GM12878 (cell line): Measurements from ENCODE around the gene BCL10. TPM values are rescaled to one million over a fixed set of nuclear protein-coding genes. Genes with fewer than 3 reads are reported as not detected.

ENCODE experiments used
- ATAC-seq: fragments of 200-7000 bp; cut with Tn5 transposase; 3 replicates; pipeline ENCODE4 v1.9.1; 2020; ENCODE audit warnings: mild to moderate bottlenecking, moderate library complexity
- BruUV-seq: library from RNA; stranded (reverse); fragments of 400-500 nt; replicated peaks from 2 replicates; lab custom pipeline; 2021; lab: Mats Ljungman, UMichigan
- CTCF ChIA-PET: fragments of 300-600 bp; sonication (Branson Sonifier 250); formaldehyde crosslinking; extraction: SDS; loops from one replicate; lab custom pipeline; 2021; ENCODE audit warnings: inconsistent platforms; lab: Yijun Ruan, JAX
- POLR2A ChIA-PET: fragments of 350-600 bp; formaldehyde crosslinking; extraction: SDS; loops from one replicate; lab custom pipeline; 2021; ENCODE audit warnings: inconsistent platforms; lab: Charles Lee
- RAD21 ChIA-PET: fragments of 300-600 bp; sonication (Branson Sonifier 250); formaldehyde crosslinking; loops from one replicate; lab custom pipeline; 2023; ENCODE audit warnings: antibody characterized with exemption; ENCODE audit not compliant: unreplicated experiment; lab: Charles Lee
- SMC1A ChIA-PET: fragments of 300-600 bp; sonication (Branson Sonifier 250); formaldehyde crosslinking; loops from one replicate; lab custom pipeline; 2023; ENCODE audit not compliant: unreplicated experiment, uncharacterized antibody; lab: Charles Lee
- DNase-seq: peaks from one replicate; pipeline ENCODE4 v3.0.0-alpha.2; 2011; ENCODE audit warnings: low read depth, low spot score
- FAIRE-seq: peaks from 3 replicates; lab custom pipeline; 2011; peaks lifted over from hg19 to GRCh38; lab: Jason Lieb, UNC
- H2AFZ ChIP-seq: 2 replicates; pipeline ENCODE4 v1.6.0; 2011; ENCODE audit warnings: low read depth, low read length, control low read depth; ENCODE audit not compliant: control insufficient read depth
- H3K27ac ChIP-seq: 2 replicates; pipeline ENCODE4 v1.5.1; 2011; ENCODE audit warnings: control low read depth; ENCODE audit not compliant: control insufficient read depth, insufficient read depth
- H3K27me3 ChIP-seq, 2 experiments: replicated peaks in 1 of 2; 2 replicates each; pipeline versions ENCODE4 v1.6.0 to v1.6.1; 2011; ENCODE audit warnings: low read length in 1 of 2; ENCODE audit not compliant: control insufficient read depth in 2 of 2, insufficient read depth in 2 of 2
- H3K36me3 ChIP-seq, 2 experiments: 2 replicates each; pipeline ENCODE4 v1.5.1; 2011; ENCODE audit warnings: low read length in 1 of 2; ENCODE audit not compliant: control insufficient read depth in 2 of 2, insufficient read depth in 2 of 2
- H3K4me1 ChIP-seq: 2 replicates; pipeline ENCODE4 v1.6.1; 2011; ENCODE audit warnings: mild to moderate bottlenecking, low read length, moderate library complexity, mixed read lengths; ENCODE audit not compliant: control insufficient read depth, insufficient read depth
- H3K4me2 ChIP-seq: 2 replicates; pipeline ENCODE4 v1.6.0; 2011; ENCODE audit warnings: control low read depth; ENCODE audit not compliant: control insufficient read depth, insufficient read depth
- H3K4me3 ChIP-seq: fragments of 200-600 bp; sonication (generic); 2 replicates; pipeline ENCODE4 v1.5.1; 2016
- H3K79me2 ChIP-seq: 2 replicates; pipeline ENCODE4 v1.6.0; 2011; ENCODE audit warnings: low read length; ENCODE audit not compliant: control insufficient read depth, insufficient read depth
- H3K9ac ChIP-seq: 2 replicates; pipeline ENCODE4 v1.8.0; 2011; ENCODE audit warnings: low read length, control low read depth, mixed read lengths; ENCODE audit not compliant: control insufficient read depth, insufficient read depth
- H3K9me3 ChIP-seq: replicated peaks from 3 replicates; pipeline ENCODE4 v1.5.1; 2011; ENCODE audit warnings: mild to moderate bottlenecking, low read length; ENCODE audit not compliant: control insufficient read depth, insufficient read depth
- H4K20me1 ChIP-seq: 2 replicates; pipeline ENCODE4 v1.6.0; 2011; ENCODE audit not compliant: control insufficient read depth, insufficient read depth
- EED ChIP-seq: sonication (generic); IDR thresholded peaks from 2 replicates; pipeline ENCODE4 v1.6.1; 2016; ENCODE audit warnings: antibody characterized with exemption, low read depth
- ELK1 ChIP-seq: IDR thresholded peaks from 2 replicates; pipeline ENCODE4 v1.6.1; 2012; ENCODE audit warnings: low read depth, low read length, improper control_type of control experiment
- IRF4 ChIP-seq: IDR thresholded peaks from 2 replicates; pipeline ENCODE4 v1.6.1; 2011; ENCODE audit warnings: low read depth, low read length
- KLF5 ChIP-seq: fragments of 450-650 bp; IDR thresholded peaks from 2 replicates; pipeline ENCODE4 v1.6.1; 2014; ENCODE audit warnings: mild to moderate bottlenecking; ENCODE audit not compliant: partially characterized antibody
- MEF2B ChIP-seq: fragments of 450-650 bp; IDR thresholded peaks from 2 replicates; pipeline ENCODE4 v1.6.1; 2018; ENCODE audit warnings: mild to moderate bottlenecking, moderate library complexity; ENCODE audit not compliant: partially characterized antibody, poor library complexity, severe bottlenecking
- NR2F1 ChIP-seq: fragments of 450-650 bp; conservative IDR thresholded peaks from 2 replicates; pipeline ENCODE4 v1.6.1; 2017; ENCODE audit warnings: mild to moderate bottlenecking
- PKNOX1 ChIP-seq: fragments of 450-650 bp; IDR thresholded peaks from 2 replicates; pipeline ENCODE4 v1.6.1; 2016; ENCODE audit warnings: mild to moderate bottlenecking
- POLR2AphosphoS5 ChIP-seq: IDR thresholded peaks from 2 replicates; pipeline ENCODE4 v1.6.1; 2011; ENCODE audit warnings: mild to moderate bottlenecking, low read length, inconsistent platforms
- RAD51 ChIP-seq: fragments of 450-650 bp; IDR thresholded peaks from 2 replicates; pipeline ENCODE4 v1.6.1; 2016; ENCODE audit warnings: moderate library complexity, mild to moderate bottlenecking, inconsistent platforms
- RELA ChIP-seq: fragments of 450-650 bp; IDR thresholded peaks from 2 replicates; pipeline ENCODE4 v1.8.0; 2014; ENCODE audit warnings: borderline replicate concordance; ENCODE audit not compliant: partially characterized antibody
- SIN3A ChIP-seq: IDR thresholded peaks from 2 replicates; pipeline ENCODE4 v1.6.1; 2012; ENCODE audit warnings: low read depth, low read length, improper control_type of control experiment
- SMAD1 ChIP-seq: fragments of 450-650 bp; IDR thresholded peaks from 2 replicates; pipeline ENCODE4 v1.6.1; 2018; ENCODE audit warnings: mild to moderate bottlenecking, low read depth; ENCODE audit not compliant: partially characterized antibody
- SUZ12 ChIP-seq: fragments of 200-600 bp; sonication (generic); IDR thresholded peaks from one replicate; pipeline ENCODE4 v1.6.1; 2018; ENCODE audit warnings: antibody characterized with exemption, mild to moderate bottlenecking; ENCODE audit not compliant: unreplicated experiment
- ZBTB11 ChIP-seq: fragments of 450-650 bp; formaldehyde crosslinking; IDR thresholded peaks from 2 replicates; pipeline ENCODE4 v1.5.0; 2022; ENCODE audit warnings: mild to moderate bottlenecking, missing genetic modification characterization
- ZNF384 ChIP-seq: IDR thresholded peaks from 2 replicates; pipeline ENCODE4 v1.6.1; 2012; ENCODE audit warnings: low read depth, mild to moderate bottlenecking, low read length, improper control_type of control experiment, borderline replicate concordance
- ZNF622 ChIP-seq: fragments of 450-650 bp; IDR thresholded peaks from 2 replicates; pipeline ENCODE4 v1.6.1; 2017; ENCODE audit warnings: mild to moderate bottlenecking, inconsistent platforms
- ZSCAN29 ChIP-seq: fragments of 450-650 bp; IDR thresholded peaks from 2 replicates; pipeline ENCODE4 v1.6.1; 2017; ENCODE audit warnings: mild to moderate bottlenecking, moderate library complexity
- WGBS: methylation state at CpG from one replicate; pipeline ENCODE4 v1.1.6; 2016; ENCODE audit warnings: low lambda C conversion rate; ENCODE audit not compliant: insufficient replicate concordance, insufficient coverage; ENCODE audit errors: missing lambda C conversion rate; 5-methylcytosine and 5-hydroxymethylcytosine counted together
- in situ Hi-C: fragments of 300-500 bp; cut with MboI; formaldehyde crosslinking; loops from 9 replicates; pipeline ENCODE4 v1.14.3; 2018; ENCODE audit warnings: mixed read lengths
- intact Hi-C: fragments of 100-400 bp; cut with micrococcal nuclease; formaldehyde crosslinking; loops from one replicate; pipeline ENCODE4 v1.14.2; 2022; ENCODE audit not compliant: unreplicated experiment
- polyA plus RNA-seq, 11 experiments: library from polyadenylated mRNA; depleted of rRNA in 4 of 11; unstranded in 6 of 11; stranded (reverse) in 5 of 11; fragments of >200 nt; fragmentation: Nextera tagmentation in 4 of 11; fragmentation: Illumina TruSeq in 1 of 11; extraction: Ambion mirVana in 4 of 11; extraction: Trizol in 1 of 11; gene quantifications; 1 replicate in 1 of 11; 2 replicates in 10 of 11; pipeline versions ENCODE4 v1.2.1 to v1.2.3, GENCODE V29; 2011 to 2016; ENCODE audit warnings: inconsistent platforms in 2 of 11, missing spikeins in 2 of 11, low read depth in 1 of 11
- total RNA-seq, 4 experiments: library from RNA; depleted of rRNA in 3 of 4; stranded (reverse); fragments of >200 nt in 3 of 4; fragmentation: Illumina TruSeq in 1 of 4; extraction: Trizol in 1 of 4; gene quantifications; 2 replicates each; pipeline versions ENCODE4 v1.2.1 to v1.2.3, GENCODE V29; 2013 to 2021

Gene BCL10
- total and polyA plus RNA-seq, 10 of the 15 experiments (the other 5 are each of a cell fraction or from before 2014, with no cell fraction given): 10.6 to 35.2 (median 19.5) TPM

GRCh38 chr1:85323770-85324169 lies 47.3 kb upstream of the BCL10 start:
- intact Hi-C loops: no loop called here
- no peak overlapping the region for H2AFZ ChIP-seq
- no peak for ATAC-seq
- DNase-seq: no peak
- no peaks in the 10 kb centered on the region; a peak in 1 of 4 replicates for H3K27me3 ChIP-seq
- in situ Hi-C loops: loop anchor here (25.0 kb wide), 1 partner anchor 689 kb away; no protein-coding TSS in a partner anchor
- no peak overlapping the region for H3K27ac ChIP-seq
- H3K36me3 ChIP-seq: no peaks in the 10 kb centered on the region
- no peak overlapping the region for H3K9ac ChIP-seq
- 39% methylated on average over 5 of the region's 5 CpGs for WGBS
- no peak for FAIRE-seq
- POLR2A ChIA-PET: no interaction called here
- RAD21 ChIA-PET: interaction anchor here (0.7 kb wide), 1 partner anchor 13 kb away, joined by 3 read pairs; no protein-coding TSS in a partner anchor
- no TSS peak for BruUV-seq
- TF ChIP-seq SMAD1 (no peak), IRF4 (no peak), SIN3A (no peak), POLR2AphosphoS5 (no peak), ZSCAN29 (no peak), EED (no peak), ELK1 (no peak), ZNF384 (no peak), SUZ12 (no peak), ZBTB11 (CRISPR knock-in tag) (no peak), ZNF622 (no peak), NR2F1 (no peak), MEF2B (no peak), PKNOX1 (no peak), RAD51 (no peak), RELA (no peak), KLF5 (no peak)
- H3K4me3 ChIP-seq: no peak overlapping the region
- SMC1A ChIA-PET: interaction anchor here (0.6 kb wide), 1 partner anchor 19 kb away, joined by 3 read pairs; no protein-coding TSS in a partner anchor
- H3K4me1 ChIP-seq: no peaks in the 10 kb centered on the region
- CTCF ChIA-PET: no interaction called here
- H3K4me2 ChIP-seq: no peak overlapping the region
- no peaks in the 10 kb centered on the region for H4K20me1 ChIP-seq
- no peaks in the 10 kb centered on the region for H3K79me2 ChIP-seq
- H3K9me3 ChIP-seq: no peaks in the 10 kb centered on the region
